Peyer's patch (tissue), 4 donors: ENCODE data around the gene MPV17L2.

Source experiments
- POLR2A ChIP-seq, 2 donors: fragments of 450-650 bp; IDR thresholded peaks; one replicate each; pipeline ENCODE4 v1.5.1; 2017; ENCODE audit warnings: antibody characterized with exemption in 2 of 2, mild to moderate bottlenecking in 2 of 2, moderate library complexity in 2 of 2
- TF ChIP-seq, protein P1 (sequence below), 6 experiments: fragments of 450-650 bp in 4 of 6; fragments of 200-600 bp in 2 of 6; sonication (generic) in 1 of 6; IDR thresholded peaks; one replicate each; pipeline ENCODE4 v1.5.1; 2017 to 2019; ENCODE audit warnings: antibody characterized with exemption in 6 of 6, mild to moderate bottlenecking in 3 of 6, moderate library complexity in 1 of 6

DNA sequence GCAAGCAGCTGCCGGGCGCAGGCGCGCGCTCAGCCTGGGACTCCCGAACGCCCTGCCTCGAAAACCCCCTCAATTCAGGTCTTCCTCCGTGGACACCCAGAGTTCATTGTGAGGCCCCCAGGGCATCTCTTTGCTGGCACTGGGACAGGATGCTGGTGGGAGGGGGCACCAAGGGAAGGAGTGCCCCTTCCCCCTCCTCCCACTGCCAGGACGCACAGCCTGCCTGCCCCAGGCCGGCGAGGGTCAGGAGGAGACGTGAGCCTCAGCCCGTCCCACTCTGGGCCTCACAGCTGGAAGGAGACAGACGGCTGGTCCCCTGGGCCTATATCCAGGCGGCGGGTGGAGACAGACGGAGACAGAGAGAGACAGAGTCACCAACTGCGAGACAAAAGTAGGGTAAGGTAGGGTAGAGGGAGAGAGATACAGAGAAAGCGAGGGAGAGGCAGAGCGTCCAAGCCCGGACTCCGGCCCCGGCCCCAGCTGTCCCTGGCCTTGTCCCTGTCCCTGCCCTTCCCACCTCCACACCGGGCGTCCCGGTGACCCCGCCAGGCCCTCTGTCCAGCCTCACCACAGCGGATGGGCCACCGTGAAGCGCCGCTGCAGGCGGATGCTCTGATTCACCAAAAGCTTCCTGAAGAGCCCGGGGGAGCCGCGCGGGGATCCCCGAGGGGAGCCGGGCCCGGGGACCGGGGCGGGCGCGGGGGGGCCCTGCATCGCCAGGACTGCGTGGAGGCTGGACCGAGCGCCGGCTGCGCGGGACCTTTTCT, 32.9 kb downstream of the MPV17L2 start, which contains the start of gene PDE4C:
- TF ChIP-seq, protein P1, sequence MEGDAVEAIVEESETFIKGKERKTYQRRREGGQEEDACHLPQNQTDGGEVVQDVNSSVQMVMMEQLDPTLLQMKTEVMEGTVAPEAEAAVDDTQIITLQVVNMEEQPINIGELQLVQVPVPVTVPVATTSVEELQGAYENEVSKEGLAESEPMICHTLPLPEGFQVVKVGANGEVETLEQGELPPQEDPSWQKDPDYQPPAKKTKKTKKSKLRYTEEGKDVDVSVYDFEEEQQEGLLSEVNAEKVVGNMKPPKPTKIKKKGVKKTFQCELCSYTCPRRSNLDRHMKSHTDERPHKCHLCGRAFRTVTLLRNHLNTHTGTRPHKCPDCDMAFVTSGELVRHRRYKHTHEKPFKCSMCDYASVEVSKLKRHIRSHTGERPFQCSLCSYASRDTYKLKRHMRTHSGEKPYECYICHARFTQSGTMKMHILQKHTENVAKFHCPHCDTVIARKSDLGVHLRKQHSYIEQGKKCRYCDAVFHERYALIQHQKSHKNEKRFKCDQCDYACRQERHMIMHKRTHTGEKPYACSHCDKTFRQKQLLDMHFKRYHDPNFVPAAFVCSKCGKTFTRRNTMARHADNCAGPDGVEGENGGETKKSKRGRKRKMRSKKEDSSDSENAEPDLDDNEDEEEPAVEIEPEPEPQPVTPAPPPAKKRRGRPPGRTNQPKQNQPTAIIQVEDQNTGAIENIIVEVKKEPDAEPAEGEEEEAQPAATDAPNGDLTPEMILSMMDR (IDR thresholded peaks at IDR 0.05): no peak
- TF ChIP-seq POLR2A (IDR thresholded peaks at IDR 0.05): no peak
